GM10248 (cell line): ENCODE measurements around the gene ARHGEF37.

ENCODE experiments used
- CTCF ChIA-PET: fragments of 300-600 bp; sonication (Branson Sonifier 250); formaldehyde crosslinking; extraction: SDS; loops from one replicate; lab custom pipeline; 2021; ENCODE audit warnings: antibody characterized with exemption; lab: Yijun Ruan, JAX
- POLR2A ChIA-PET: fragments of 350-650 bp; sonication (Branson Sonifier 250); formaldehyde crosslinking; extraction: SDS; loops from one replicate; lab custom pipeline; 2020; ENCODE audit warnings: antibody characterized with exemption; lab: Yijun Ruan, JAX
- DNase-seq: peaks from one replicate; pipeline ENCODE4 v3.0.0; 2012; ENCODE audit errors: extremely low spot score
- CTCF ChIP-seq: IDR thresholded peaks from 2 replicates; pipeline ENCODE4 v1.5.1; 2012; ENCODE audit warnings: mild to moderate bottlenecking, low read depth; ENCODE audit errors: extremely low read depth, missing control alignments, control extremely low read depth

ARHGEF37 gene

GRCh38 chr5:149639737-149640136 is 58.4 kb downstream of the ARHGEF37 start:
- POLR2A ChIA-PET, result no interaction called here
- no peak for DNase-seq
- TF ChIP-seq CTCF, result no peak
- CTCF ChIA-PET, result interaction anchor here (1.0 to 15.7 kb wide), 11 partner anchors 13 to 352 kb away, joined by 3 to 297 read pairs (median 3); no protein-coding TSS in a partner anchor

DNA sequence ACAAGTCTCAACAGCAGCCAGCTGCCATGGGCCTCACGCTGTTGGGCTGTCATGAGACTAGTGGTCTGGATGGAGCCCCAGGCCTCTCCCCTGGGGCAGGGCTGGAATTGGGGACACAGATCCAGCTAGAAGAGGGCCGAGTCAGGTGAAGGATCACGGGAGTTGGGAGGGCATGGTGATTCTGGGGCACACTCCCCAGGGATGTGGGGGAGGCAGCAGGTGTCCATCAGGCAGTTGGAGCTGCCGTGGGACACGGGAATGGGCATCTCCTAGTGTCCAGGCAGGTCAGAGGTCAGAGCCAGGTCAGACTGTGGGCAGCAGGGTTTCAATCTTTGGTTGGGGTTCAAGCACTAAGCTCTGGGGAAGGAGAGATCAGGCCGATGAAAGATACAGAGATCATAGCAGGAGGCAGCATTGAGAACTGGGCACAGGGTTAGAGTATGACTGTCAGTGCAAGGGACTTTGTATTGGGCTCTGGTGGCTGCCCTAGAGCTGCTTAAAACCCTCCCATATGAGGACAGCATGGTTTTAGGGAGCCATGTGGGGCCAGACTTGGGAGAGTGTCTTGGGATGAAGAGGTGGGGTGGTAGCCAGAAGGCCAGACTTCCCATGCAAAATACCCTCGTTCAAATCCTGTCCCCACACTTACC is 59.2 kb downstream of the ARHGEF37 start:
- ChIA-PET CTCF (interaction anchor here (1.0 to 15.7 kb wide), 10 partner anchors 16 to 352 kb away, joined by 3 to 297 read pairs (median 6); no protein-coding TSS in a partner anchor), POLR2A (no interaction called here)
- no peak for TF ChIP-seq CTCF
- no peak for DNase-seq

DNA sequence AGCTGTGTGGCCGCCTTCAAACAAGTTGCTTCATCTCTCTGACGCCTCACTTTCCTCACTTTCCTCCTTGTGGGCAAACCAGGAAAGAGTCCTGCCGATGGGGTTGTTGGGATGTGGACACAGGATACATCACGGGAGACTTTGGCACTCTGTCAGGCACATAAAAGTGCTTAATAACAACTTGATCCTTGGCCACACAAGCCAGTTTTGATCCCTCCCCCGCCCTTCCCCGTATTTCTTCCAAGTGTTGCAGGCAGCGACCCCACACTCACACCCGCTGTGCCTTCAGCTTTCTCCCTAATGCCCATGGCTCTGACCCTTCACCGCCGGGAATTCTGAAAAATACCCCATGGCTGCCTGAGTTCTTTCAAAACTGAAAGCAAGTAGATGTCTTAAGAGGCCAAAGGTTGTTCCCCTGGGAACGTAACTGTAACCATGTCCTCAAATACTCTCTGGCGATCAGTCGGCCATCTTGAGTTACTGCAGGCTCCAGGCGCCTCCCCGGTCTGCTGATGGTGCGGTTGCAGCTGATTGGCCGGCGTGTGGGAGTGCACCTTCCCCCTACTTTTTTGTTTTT is 59.8 kb downstream of the ARHGEF37 start:
- no peak for DNase-seq
- TF ChIP-seq CTCF, result no peak

GRCh38 chr5:149641600-149641999 is 60.3 kb downstream of the ARHGEF37 start:
- ChIA-PET CTCF (interaction anchor here (1.0 to 15.7 kb wide), 8 partner anchors 15 to 350 kb away, joined by 3 to 297 read pairs (median 8); no protein-coding TSS in a partner anchor), POLR2A (interaction anchor here (0.6 kb wide), 1 partner anchor 188 kb away, joined by 9 read pairs; no protein-coding TSS in a partner anchor)
- no peak for TF ChIP-seq CTCF

More for the DNA sequence above, 59.8 kb downstream of the ARHGEF37 start:
- ChIA-PET CTCF (interaction anchor here (1.0 to 15.7 kb wide), 9 partner anchors 15 to 351 kb away, joined by 3 to 297 read pairs (median 9); no protein-coding TSS in a partner anchor), POLR2A (no interaction called here)

DNA sequence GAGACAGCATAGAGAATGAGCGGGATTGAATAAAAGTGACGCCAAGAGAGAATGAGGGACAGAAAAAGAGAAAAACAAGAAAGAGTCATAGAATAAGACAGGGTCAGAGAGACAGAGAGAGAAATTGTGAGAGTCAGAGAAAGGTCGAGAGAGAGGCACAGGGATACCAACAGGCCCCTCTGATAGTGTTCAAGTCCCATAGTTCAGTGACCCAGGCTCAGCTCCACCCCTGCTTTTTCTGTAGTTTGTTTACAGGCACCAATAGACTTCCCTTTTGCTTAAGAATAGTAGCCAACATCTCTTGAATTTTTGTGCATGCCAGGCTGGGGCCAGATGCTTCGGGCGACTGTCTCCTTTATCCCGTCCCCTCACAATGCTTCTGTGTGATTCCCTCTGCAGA is 62.5 kb downstream of the ARHGEF37 start:
- ChIA-PET CTCF (interaction anchor here (1.2 to 15.7 kb wide), 8 partner anchors 13 to 349 kb away, joined by 3 to 297 read pairs (median 6); no protein-coding TSS in a partner anchor), POLR2A (no interaction called here)
- TF ChIP-seq CTCF, result no peak
- no peak for DNase-seq

More at GRCh38 chr5:149641600-149641999, 60.3 kb downstream of the ARHGEF37 start:
- no peak for DNase-seq

GRCh38 chr5:149644629-149645028 is 63.3 kb downstream of the ARHGEF37 start:
- DNase-seq, result no peak
- no peak for TF ChIP-seq CTCF
- POLR2A ChIA-PET, result interaction anchor here (0.5 kb wide), 1 partner anchor 376 kb away, joined by 3 read pairs; no protein-coding TSS in a partner anchor
- CTCF ChIA-PET, result interaction anchor here (0.8 to 15.7 kb wide), 8 partner anchors 12 to 346 kb away, joined by 3 to 297 read pairs (median 6); no protein-coding TSS in a partner anchor
